Neural cell (in vitro differentiated cells): ENCODE measurements around the gene PROZ. TPM values are rescaled to one million over a fixed set of nuclear protein-coding genes. Genes with fewer than 3 reads are reported as not detected.

Source experiments
- H2AFZ ChIP-seq: fragments of 200-600, 300-800 bp; sonication (generic), shearing (Covaris generic); 2 replicates; pipeline ENCODE4 v1.6.0; 2014; ENCODE audit warnings: low read depth, mild to moderate bottlenecking, antibody characterized with exemption, low read length, moderate library complexity
- H3F3A ChIP-seq: fragments of 200-600 bp; shearing (Covaris generic); 2 replicates; pipeline ENCODE4 v1.6.1; 2016; ENCODE audit warnings: mild to moderate bottlenecking, moderate library complexity, mixed read lengths, antibody characterized with exemption, low read length; ENCODE audit not compliant: insufficient read depth, poor library complexity, severe bottlenecking
- H3K27ac ChIP-seq: fragments of 200-600, 300-800 bp; sonication (generic), shearing (Covaris generic); 2 replicates; pipeline ENCODE4 v1.5.1; 2014; ENCODE audit warnings: mild to moderate bottlenecking, low read length, moderate library complexity
- H3K27me3 ChIP-seq: fragments of 300-800, 200-600 bp; sonication (generic), shearing (Covaris generic); 2 replicates; pipeline ENCODE4 v1.6.0; 2014; ENCODE audit warnings: mild to moderate bottlenecking, low read depth, low read length, moderate library complexity; ENCODE audit not compliant: insufficient read depth
- H3K36me3 ChIP-seq: fragments of 300-800, 200-600 bp; sonication (generic), shearing (Covaris generic); 2 replicates; pipeline ENCODE4 v1.5.1; 2014; ENCODE audit warnings: mild to moderate bottlenecking, antibody characterized with exemption, low read length, moderate library complexity; ENCODE audit not compliant: insufficient read depth
- H3K4me2 ChIP-seq: fragments of 300-800, 200-600 bp; sonication (generic), shearing (Covaris generic); 2 replicates; pipeline ENCODE4 v1.6.0; 2014; ENCODE audit warnings: mild to moderate bottlenecking, low read length
- H3K4me3 ChIP-seq: fragments of 300-800, 200-600 bp; sonication (generic), shearing (Covaris generic); 2 replicates; pipeline ENCODE4 v1.5.1; 2014; ENCODE audit warnings: mild to moderate bottlenecking, low read length, moderate library complexity
- H3K79me2 ChIP-seq: fragments of 200-600 bp; shearing (Covaris generic); replicated peaks from 2 replicates; pipeline ENCODE4 v1.6.0; 2014; ENCODE audit warnings: mild to moderate bottlenecking, low read length, moderate library complexity; ENCODE audit not compliant: insufficient read depth
- H3K9ac ChIP-seq: fragments of 300-800, 200-600 bp; sonication (generic), shearing (Covaris generic); 2 replicates; pipeline ENCODE4 v1.6.1; 2016; ENCODE audit warnings: mild to moderate bottlenecking, low read length, mixed read lengths
- H3K9me2 ChIP-seq: fragments of 200-600 bp; shearing (Covaris generic); 2 replicates; pipeline ENCODE4 v1.6.1; 2016; ENCODE audit warnings: mild to moderate bottlenecking, low read length, mixed read lengths; ENCODE audit not compliant: insufficient read depth
- H3K9me3 ChIP-seq: fragments of 200-600, 300-800 bp; sonication (generic), shearing (Covaris generic); 2 replicates; pipeline ENCODE4 v1.6.1; 2016; ENCODE audit warnings: mild to moderate bottlenecking, mixed run types, low read length, moderate library complexity, mixed read lengths
- H4K20me1 ChIP-seq: fragments of 200-600 bp; shearing (Covaris generic); 2 replicates; pipeline ENCODE4 v1.6.1; 2016; ENCODE audit warnings: mild to moderate bottlenecking, mixed run types; ENCODE audit not compliant: insufficient read depth
- EP300 ChIP-seq: fragments of 450-650 bp; conservative IDR thresholded peaks from 2 replicates; pipeline ENCODE4 v1.6.1; 2014; ENCODE audit warnings: antibody characterized with exemption, mild to moderate bottlenecking, moderate library complexity; ENCODE audit not compliant: poor library complexity, severe bottlenecking
- EZH2 ChIP-seq: fragments of 200-600, 300-800 bp; shearing (Covaris generic), sonication (generic); IDR thresholded peaks from 2 replicates; pipeline ENCODE4 v1.6.1; 2014; ENCODE audit warnings: antibody characterized with exemption, low read length, borderline replicate concordance, mild to moderate bottlenecking; ENCODE audit not compliant: insufficient read depth, poor library complexity, severe bottlenecking
- MXI1 ChIP-seq: fragments of 450-650 bp; conservative IDR thresholded peaks from 2 replicates; pipeline ENCODE4 v1.6.1; 2014; ENCODE audit warnings: antibody characterized with exemption, mild to moderate bottlenecking; ENCODE audit not compliant: poor library complexity, severe bottlenecking
- POLR2AphosphoS5 ChIP-seq: IDR thresholded peaks from 2 replicates; pipeline ENCODE4 v1.6.1; 2012
- RAD21 ChIP-seq: fragments of 450-650 bp; conservative IDR thresholded peaks from 2 replicates; pipeline ENCODE4 v1.6.1; 2014; ENCODE audit warnings: antibody characterized with exemption, mild to moderate bottlenecking, moderate library complexity
- REST ChIP-seq: IDR thresholded peaks from 2 replicates; pipeline ENCODE4 v1.6.1; 2012; ENCODE audit warnings: borderline replicate concordance
- SMC3 ChIP-seq: fragments of 450-650 bp; conservative IDR thresholded peaks from 2 replicates; pipeline ENCODE4 v1.6.1; 2014; ENCODE audit warnings: antibody characterized with exemption, mild to moderate bottlenecking, moderate library complexity; ENCODE audit not compliant: poor library complexity
- TAF1 ChIP-seq: IDR thresholded peaks from 2 replicates; pipeline ENCODE4 v1.6.1; 2012; ENCODE audit warnings: low read depth
- polyA plus RNA-seq: library from polyadenylated mRNA; depleted of rRNA; stranded (reverse); fragments of >200 nt; gene quantifications from 2 replicates; pipeline ENCODE4 v1.2.3, GENCODE V29; 2014
- TF ChIP-seq, protein P1 (sequence below): fragments of 450-650 bp; IDR thresholded peaks from 2 replicates; pipeline ENCODE4 v1.5.1; 2014; ENCODE audit warnings: antibody characterized with exemption, mild to moderate bottlenecking, moderate library complexity; ENCODE audit not compliant: poor library complexity, severe bottlenecking

The PROZ gene
- polyA plus RNA-seq, 1 donor from 2014 or later: not detected

- TF ChIP-seq REST: no peak
- no peak for TF ChIP-seq RAD21
- TF ChIP-seq EP300: no peak
- TF ChIP-seq SMC3: no peak
- no peak for TF ChIP-seq EZH2
- TF ChIP-seq TAF1: no peak
- no peak overlapping the region for H3K4me2 ChIP-seq
- no peaks in the 10 kb centered on the region for H4K20me1 ChIP-seq
- H3K79me2 ChIP-seq: no peaks in the 10 kb centered on the region
- no peaks in the 10 kb centered on the region for H3K27me3 ChIP-seq
- no peak overlapping the region for H2AFZ ChIP-seq
- H3K9ac ChIP-seq: no peak overlapping the region
- H3K9me3 ChIP-seq: no peaks in the 10 kb centered on the region
- no peaks in the 10 kb centered on the region for H3K9me2 ChIP-seq
- no peak overlapping the region for H3K4me3 ChIP-seq
- H3K36me3 ChIP-seq: no peaks in the 10 kb centered on the region
- H3F3A ChIP-seq: no peaks in the 10 kb centered on the region
- no peak overlapping the region for H3K27ac ChIP-seq
Measured at GRCh38 chr13:113138792-113139551, 19.5 kb upstream of the PROZ start.

- TF ChIP-seq EZH2 (no peak), EP300 (no peak), POLR2AphosphoS5 (no peak), REST (no peak), SMC3 (no peak), MXI1 (no peak), RAD21 (no peak), TAF1 (no peak)
- TF ChIP-seq, protein P1, sequence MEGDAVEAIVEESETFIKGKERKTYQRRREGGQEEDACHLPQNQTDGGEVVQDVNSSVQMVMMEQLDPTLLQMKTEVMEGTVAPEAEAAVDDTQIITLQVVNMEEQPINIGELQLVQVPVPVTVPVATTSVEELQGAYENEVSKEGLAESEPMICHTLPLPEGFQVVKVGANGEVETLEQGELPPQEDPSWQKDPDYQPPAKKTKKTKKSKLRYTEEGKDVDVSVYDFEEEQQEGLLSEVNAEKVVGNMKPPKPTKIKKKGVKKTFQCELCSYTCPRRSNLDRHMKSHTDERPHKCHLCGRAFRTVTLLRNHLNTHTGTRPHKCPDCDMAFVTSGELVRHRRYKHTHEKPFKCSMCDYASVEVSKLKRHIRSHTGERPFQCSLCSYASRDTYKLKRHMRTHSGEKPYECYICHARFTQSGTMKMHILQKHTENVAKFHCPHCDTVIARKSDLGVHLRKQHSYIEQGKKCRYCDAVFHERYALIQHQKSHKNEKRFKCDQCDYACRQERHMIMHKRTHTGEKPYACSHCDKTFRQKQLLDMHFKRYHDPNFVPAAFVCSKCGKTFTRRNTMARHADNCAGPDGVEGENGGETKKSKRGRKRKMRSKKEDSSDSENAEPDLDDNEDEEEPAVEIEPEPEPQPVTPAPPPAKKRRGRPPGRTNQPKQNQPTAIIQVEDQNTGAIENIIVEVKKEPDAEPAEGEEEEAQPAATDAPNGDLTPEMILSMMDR: no peak
Measured at GRCh38 chr13:113139577-113139976, 18.9 kb upstream of the PROZ start.

More at GRCh38 chr13:113139577-113139976, 18.9 kb upstream of the PROZ start:
- Histone ChIP-seq H3K27me3 (no peaks in the 10 kb centered on the region), H3K79me2 (no peaks in the 10 kb centered on the region), H3K4me3 (no peak overlapping the region), H2AFZ (no peak overlapping the region), H4K20me1 (no peaks in the 10 kb centered on the region), H3K36me3 (no peaks in the 10 kb centered on the region), H3K9me3 (no peaks in the 10 kb centered on the region), H3K4me2 (no peak overlapping the region), H3K9me2 (no peaks in the 10 kb centered on the region), H3K9ac (no peak overlapping the region), H3F3A (no peaks in the 10 kb centered on the region), H3K27ac (no peak overlapping the region)
